CD14-positive monocyte (primary cell): Measurements from ENCODE around the gene CNOT6L. TPM values are rescaled to one million over a fixed set of nuclear protein-coding genes. Genes with fewer than 3 reads are reported as not detected.

Source experiments
- DNase-seq, 3 donors: peaks; one replicate each; pipeline ENCODE4 v3.0.0-alpha.2; 2011 to 2022
- H2AFZ ChIP-seq: 2 replicates; pipeline ENCODE4 v1.6.0; 2012; ENCODE audit warnings: mild to moderate bottlenecking, low read depth, low read length, inconsistent platforms; ENCODE audit not compliant: insufficient read depth, poor library complexity, severe bottlenecking
- H3K27ac ChIP-seq, 2 donors: 1 replicate in 1 of 2; 2 replicates in 1 of 2; pipeline ENCODE4 v1.5.1; 2012 to 2013; ENCODE audit warnings: low read length in 2 of 2, control low read depth in 1 of 2, inconsistent platforms in 1 of 2, low read depth in 1 of 2, mild to moderate bottlenecking in 1 of 2
- H3K27me3 ChIP-seq, 2 donors: one replicate each; pipeline versions ENCODE4 v1.6.0 to v1.6.1; 2011 to 2013; ENCODE audit warnings: low read length in 2 of 2; ENCODE audit not compliant: control insufficient read depth in 2 of 2, insufficient read depth in 2 of 2
- H3K36me3 ChIP-seq, 2 donors: replicated peaks in 1 of 2; 1 replicate in 1 of 2; 2 replicates in 1 of 2; pipeline versions ENCODE4 v1.5.1 to v1.6.1; 2012 to 2013; ENCODE audit warnings: low read length in 2 of 2, control low read depth in 1 of 2, inconsistent platforms in 1 of 2, mild to moderate bottlenecking in 1 of 2; ENCODE audit not compliant: insufficient read depth in 2 of 2, control insufficient read depth in 1 of 2
- H3K4me1 ChIP-seq, 2 donors: 1 replicate in 1 of 2; 2 replicates in 1 of 2; pipeline versions ENCODE4 v1.5.1 to v1.6.1; 2012 to 2013; ENCODE audit warnings: low read length in 2 of 2, control low read depth in 1 of 2, inconsistent platforms in 1 of 2, mild to moderate bottlenecking in 1 of 2, moderate library complexity in 1 of 2; ENCODE audit not compliant: insufficient read depth in 2 of 2, control insufficient read depth in 1 of 2
- H3K4me2 ChIP-seq: replicated peaks from 2 replicates; pipeline ENCODE3; 2012; ENCODE audit warnings: low read length, moderate library complexity, mild to moderate bottlenecking; ENCODE audit not compliant: poor library complexity, severe bottlenecking; ENCODE audit errors: extremely low read depth
- H3K4me3 ChIP-seq, 3 experiments: fragments of 200-600 bp in 1 of 3; sonication (generic) in 1 of 3; replicated peaks in 1 of 3; 1 replicate in 2 of 3; 2 replicates in 1 of 3; pipeline ENCODE4 v1.5.1; 2011 to 2013; ENCODE audit warnings: low read length in 3 of 3, mild to moderate bottlenecking in 3 of 3, control low read depth in 2 of 3, low read depth in 2 of 3, inconsistent platforms in 1 of 3, moderate library complexity in 1 of 3
- H3K79me2 ChIP-seq: 2 replicates; pipeline ENCODE4 v1.6.0; 2012; ENCODE audit warnings: mild to moderate bottlenecking, control low read depth, inconsistent platforms, low read length, moderate library complexity; ENCODE audit not compliant: insufficient read depth
- H3K9ac ChIP-seq: 2 replicates; pipeline ENCODE4 v1.6.0; 2017; ENCODE audit warnings: low read length, mild to moderate bottlenecking; ENCODE audit not compliant: insufficient read depth, poor library complexity, severe bottlenecking
- H3K9me3 ChIP-seq, 2 donors: replicated peaks in 1 of 2; 1 replicate in 1 of 2; 2 replicates in 1 of 2; pipeline versions ENCODE4 v1.5.1 to v1.6.1; 2012 to 2013; ENCODE audit warnings: low read length in 2 of 2, control low read depth in 1 of 2; ENCODE audit not compliant: control insufficient read depth in 1 of 2, insufficient read depth in 1 of 2
- H4K20me1 ChIP-seq: 2 replicates; pipeline ENCODE4 v1.6.0; 2012; ENCODE audit warnings: mild to moderate bottlenecking, low read length, control low read depth, moderate library complexity; ENCODE audit not compliant: insufficient read depth
- H3K27ac Mint-ChIP-seq, 7 donors: one replicate each; pipeline ENCODE4 v1.8.0; 2020; ENCODE audit warnings: mild to moderate bottlenecking in 7 of 7, mixed read lengths in 7 of 7, moderate library complexity in 6 of 7, inconsistent platforms in 2 of 7
- H3K27me3 Mint-ChIP-seq, 3 donors: one replicate each; pipeline ENCODE4 v1.8.0; 2021 to 2022; ENCODE audit warnings: low read depth in 3 of 3, mild to moderate bottlenecking in 3 of 3, mixed read lengths in 3 of 3, moderate library complexity in 3 of 3, inconsistent platforms in 1 of 3
- H3K36me3 Mint-ChIP-seq, 2 donors: one replicate each; pipeline ENCODE4 v1.8.0; 2020; ENCODE audit warnings: mixed read lengths in 2 of 2, inconsistent platforms in 1 of 2, mild to moderate bottlenecking in 1 of 2
- H3K4me1 Mint-ChIP-seq: one replicate; pipeline ENCODE4 v1.8.0; 2020; ENCODE audit warnings: mild to moderate bottlenecking, mixed read lengths
- H3K4me3 Mint-ChIP-seq, 2 donors: one replicate each; pipeline ENCODE4 v1.8.0; 2020; ENCODE audit warnings: mild to moderate bottlenecking in 2 of 2, mixed read lengths in 2 of 2, moderate library complexity in 1 of 2
- H3K9me3 Mint-ChIP-seq, 7 donors: one replicate each; pipeline ENCODE4 v1.8.0; 2020 to 2022; ENCODE audit warnings: mixed read lengths in 7 of 7, mild to moderate bottlenecking in 6 of 7, moderate library complexity in 6 of 7, inconsistent platforms in 2 of 7
- WGBS: methylation state at CpG from one replicate; pipeline ENCODE4 v1.1.5; 2013; ENCODE audit warnings: missing lambda C conversion rate; ENCODE audit not compliant: insufficient coverage; 5-methylcytosine and 5-hydroxymethylcytosine counted together
- intact Hi-C, 2 donors: fragments of 100-400 bp; cut with micrococcal nuclease; formaldehyde crosslinking; loops; one replicate each; pipeline versions ENCODE4 v1.15.0 to v1.15.1; 2023
- polyA plus RNA-seq, 3 donors: library from polyadenylated mRNA; depleted of rRNA in 1 of 3; unstranded in 2 of 3; stranded (reverse) in 1 of 3; fragments of 300-500 nt in 2 of 3; fragments of >200 nt in 1 of 3; fragmentation: Illumina TruSeq in 2 of 3; gene quantifications; 1 replicate in 2 of 3; 2 replicates in 1 of 3; pipeline ENCODE4 v1.2.3, GENCODE V29; 2012 to 2021
- TF ChIP-seq, protein P1 (sequence below): fragments of 200-600 bp; IDR thresholded peaks from one replicate; pipeline ENCODE4 v1.8.0; 2022; ENCODE audit warnings: antibody characterized with exemption, mild to moderate bottlenecking

Gene CNOT6L
- polyA plus RNA-seq, 3 donors, result 16.1 to 26.4 (median 26.3) TPM

DNA sequence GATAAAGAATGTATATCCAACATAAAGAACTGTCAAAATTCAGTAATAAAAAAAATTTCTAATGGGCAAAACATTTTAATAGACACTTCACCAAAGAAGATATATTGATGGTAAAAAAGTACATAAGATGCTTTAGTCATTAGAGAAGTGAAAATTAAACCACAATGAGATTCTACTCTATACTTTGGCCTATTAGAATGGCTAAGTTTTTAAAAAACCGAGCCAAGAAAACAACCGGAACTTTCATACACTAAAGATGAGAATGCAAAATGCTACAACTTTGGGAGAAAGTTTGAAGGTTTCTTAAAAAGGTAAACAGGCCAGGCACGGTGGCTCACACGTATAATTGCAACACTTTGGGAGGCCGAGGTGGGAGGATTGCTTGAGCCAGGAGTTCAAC lies 20.8 kb downstream of the CNOT6L start:
- no peak overlapping the region for H3K4me2 ChIP-seq
- peak overlapping the region in 1 of 2 donors; percentile 45 for H3K27ac ChIP-seq
- TF ChIP-seq, protein P1, sequence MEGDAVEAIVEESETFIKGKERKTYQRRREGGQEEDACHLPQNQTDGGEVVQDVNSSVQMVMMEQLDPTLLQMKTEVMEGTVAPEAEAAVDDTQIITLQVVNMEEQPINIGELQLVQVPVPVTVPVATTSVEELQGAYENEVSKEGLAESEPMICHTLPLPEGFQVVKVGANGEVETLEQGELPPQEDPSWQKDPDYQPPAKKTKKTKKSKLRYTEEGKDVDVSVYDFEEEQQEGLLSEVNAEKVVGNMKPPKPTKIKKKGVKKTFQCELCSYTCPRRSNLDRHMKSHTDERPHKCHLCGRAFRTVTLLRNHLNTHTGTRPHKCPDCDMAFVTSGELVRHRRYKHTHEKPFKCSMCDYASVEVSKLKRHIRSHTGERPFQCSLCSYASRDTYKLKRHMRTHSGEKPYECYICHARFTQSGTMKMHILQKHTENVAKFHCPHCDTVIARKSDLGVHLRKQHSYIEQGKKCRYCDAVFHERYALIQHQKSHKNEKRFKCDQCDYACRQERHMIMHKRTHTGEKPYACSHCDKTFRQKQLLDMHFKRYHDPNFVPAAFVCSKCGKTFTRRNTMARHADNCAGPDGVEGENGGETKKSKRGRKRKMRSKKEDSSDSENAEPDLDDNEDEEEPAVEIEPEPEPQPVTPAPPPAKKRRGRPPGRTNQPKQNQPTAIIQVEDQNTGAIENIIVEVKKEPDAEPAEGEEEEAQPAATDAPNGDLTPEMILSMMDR, result no peak
- intact Hi-C loops, result no loop called here
- Mint-ChIP-seq H3K36me3 (peaks cover 7 to 20% of the 10 kb centered on the region in 2 donors), H3K9me3 (peaks cover 6 to 19% (median 13%) of the 10 kb centered on the region in 7 donors), H3K27me3 (peaks cover 0 to 1% (median 0%) of the 10 kb centered on the region in 3 donors), H3K27ac (peak overlapping the region in 2 of 7 donors; percentile 26 to 78), H3K4me3 (no peak overlapping the region), H3K4me1 (peaks cover 32% of the 10 kb centered on the region)
- peaks cover 6 to 11% of the 10 kb centered on the region in 2 donors for H3K36me3 ChIP-seq
- no peaks in the 10 kb centered on the region for H3K27me3 ChIP-seq
- H3K79me2 ChIP-seq, result peaks cover 100% of the 10 kb centered on the region
- peaks cover 6 to 10% of the 10 kb centered on the region in 2 donors for H3K9me3 ChIP-seq
- H3K4me1 ChIP-seq, result peaks cover 10 to 25% of the 10 kb centered on the region in 2 donors
- H3K4me3 ChIP-seq, result no peak overlapping the region
- WGBS, result no CpG with 5 or more reads among the region's 5 CpGs
- DNase-seq, result no peak
- no peak overlapping the region for H2AFZ ChIP-seq
- H4K20me1 ChIP-seq, result peaks cover 99% of the 10 kb centered on the region
- no peak overlapping the region for H3K9ac ChIP-seq

DNA sequence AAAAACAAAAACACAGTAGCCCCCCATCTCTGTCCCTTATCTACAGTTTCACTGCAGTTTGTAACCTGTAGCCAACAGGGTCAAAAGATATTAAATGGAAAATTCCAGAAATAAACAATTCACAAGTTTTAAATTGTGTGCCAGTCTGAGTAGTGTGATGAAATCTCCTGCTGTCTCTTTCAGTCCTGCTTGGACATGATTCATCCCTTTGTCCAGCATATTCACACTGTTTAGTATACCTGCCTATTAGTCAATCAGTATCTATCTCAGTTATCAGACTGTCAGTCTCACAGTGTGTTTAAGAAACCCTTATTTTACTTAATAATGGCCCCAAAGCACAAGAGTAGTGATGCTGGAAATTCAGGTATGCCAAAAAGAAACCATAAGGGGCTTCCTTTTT lies 21.9 kb downstream of the CNOT6L start:
- H3K79me2 ChIP-seq, result peaks cover 100% of the 10 kb centered on the region
- H3K9me3 ChIP-seq, result peaks cover 6 to 10% of the 10 kb centered on the region in 2 donors
- H3K4me2 ChIP-seq, result no peak overlapping the region
- peaks cover 10 to 25% of the 10 kb centered on the region in 2 donors for H3K4me1 ChIP-seq
- no peak overlapping the region for H3K4me3 Mint-ChIP-seq
- TF ChIP-seq, protein P1, result no peak
- peak overlapping the region in 1 of 7 donors; percentile 8 for H3K27ac Mint-ChIP-seq
- H3K4me1 Mint-ChIP-seq, result peaks cover 29% of the 10 kb centered on the region
- peaks cover 7 to 18% of the 10 kb centered on the region in 2 donors for H3K36me3 Mint-ChIP-seq
- peaks cover 99% of the 10 kb centered on the region for H4K20me1 ChIP-seq
- no peak overlapping the region for H2AFZ ChIP-seq
- peaks cover 0 to 1% (median 0%) of the 10 kb centered on the region in 3 donors for H3K27me3 Mint-ChIP-seq
- peaks cover 6 to 11% of the 10 kb centered on the region in 2 donors for H3K36me3 ChIP-seq
- H3K9ac ChIP-seq, result no peak overlapping the region
- intact Hi-C loops, result no loop called here
- H3K27ac ChIP-seq, result no peak overlapping the region
- no peak overlapping the region for H3K4me3 ChIP-seq
- H3K9me3 Mint-ChIP-seq, result peaks cover 6 to 19% (median 13%) of the 10 kb centered on the region in 7 donors
- peak in 1 of 3 donors; percentile 5 for DNase-seq
- H3K27me3 ChIP-seq, result no peaks in the 10 kb centered on the region
